VCaP (cell line): ENCODE measurements around the gene PSPN.
"Not testable (repeated sequence)": the region's sequence is repeated elsewhere in the genome, so short reads cannot be mapped to it uniquely, and the experiment has no call there.

ENCODE experiments used
- H3K27ac ChIP-seq: fragments of 450-650 bp; 2 replicates; pipeline ENCODE4 v1.5.1; 2017
- TF ChIP-seq, protein P1 (sequence below): fragments of 450-650 bp; conservative IDR thresholded peaks from 2 replicates; pipeline ENCODE4 v1.5.1; 2017; ENCODE audit warnings: mild to moderate bottlenecking, moderate library complexity

The PSPN gene

GRCh38 chr19:6412447-6413091 lies 36.8 kb upstream of the PSPN start:
- TF ChIP-seq, protein P1, sequence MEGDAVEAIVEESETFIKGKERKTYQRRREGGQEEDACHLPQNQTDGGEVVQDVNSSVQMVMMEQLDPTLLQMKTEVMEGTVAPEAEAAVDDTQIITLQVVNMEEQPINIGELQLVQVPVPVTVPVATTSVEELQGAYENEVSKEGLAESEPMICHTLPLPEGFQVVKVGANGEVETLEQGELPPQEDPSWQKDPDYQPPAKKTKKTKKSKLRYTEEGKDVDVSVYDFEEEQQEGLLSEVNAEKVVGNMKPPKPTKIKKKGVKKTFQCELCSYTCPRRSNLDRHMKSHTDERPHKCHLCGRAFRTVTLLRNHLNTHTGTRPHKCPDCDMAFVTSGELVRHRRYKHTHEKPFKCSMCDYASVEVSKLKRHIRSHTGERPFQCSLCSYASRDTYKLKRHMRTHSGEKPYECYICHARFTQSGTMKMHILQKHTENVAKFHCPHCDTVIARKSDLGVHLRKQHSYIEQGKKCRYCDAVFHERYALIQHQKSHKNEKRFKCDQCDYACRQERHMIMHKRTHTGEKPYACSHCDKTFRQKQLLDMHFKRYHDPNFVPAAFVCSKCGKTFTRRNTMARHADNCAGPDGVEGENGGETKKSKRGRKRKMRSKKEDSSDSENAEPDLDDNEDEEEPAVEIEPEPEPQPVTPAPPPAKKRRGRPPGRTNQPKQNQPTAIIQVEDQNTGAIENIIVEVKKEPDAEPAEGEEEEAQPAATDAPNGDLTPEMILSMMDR: peak; percentile 49
- no peak overlapping the region for H3K27ac ChIP-seq

DNA sequence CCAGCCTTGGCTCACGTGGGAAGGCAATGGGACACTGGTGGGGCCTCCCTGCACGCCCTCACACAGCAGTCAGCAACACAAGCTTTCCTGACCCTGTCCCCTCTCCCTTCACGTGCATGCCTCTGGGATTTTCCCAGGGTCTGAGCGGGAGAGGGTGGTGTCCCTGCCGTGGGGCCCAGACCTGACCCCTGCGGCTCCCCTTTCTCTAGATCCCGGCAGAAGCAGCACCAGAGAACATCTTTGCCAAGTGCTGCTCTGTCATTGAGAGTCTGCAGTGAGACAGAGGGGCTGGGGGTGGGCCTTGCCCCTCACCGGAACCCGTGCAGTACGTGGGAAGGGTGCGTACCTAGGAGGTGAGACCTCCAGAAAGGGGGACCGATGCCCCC lies 36.3 kb upstream of the PSPN start:
- no peak overlapping the region for H3K27ac ChIP-seq
- TF ChIP-seq, protein P1: no peak

- TF ChIP-seq, protein P1: no peak
- H3K27ac ChIP-seq: no peak overlapping the region
These were observed 33.6 kb upstream of the PSPN start for GRCh38 chr19:6409346-6409745.

DNA sequence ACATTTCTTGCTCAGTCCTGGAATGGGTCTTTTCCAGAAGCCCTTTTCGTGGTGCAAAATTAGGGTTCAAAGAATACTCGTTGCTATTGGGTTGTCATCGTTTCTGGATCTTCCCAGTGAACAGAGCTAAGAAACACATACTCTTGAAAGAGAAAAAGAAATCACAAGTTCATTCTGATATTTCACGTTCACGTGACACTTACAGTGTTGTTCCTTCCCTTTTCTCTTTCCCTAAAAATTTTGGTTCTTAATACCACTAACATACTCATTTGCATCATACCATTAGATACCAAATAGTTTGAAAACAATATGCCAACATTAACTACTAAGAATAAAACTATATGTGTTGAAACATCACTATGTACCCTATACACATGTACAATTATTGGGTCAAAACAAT lies 30.7 kb upstream of the PSPN start:
- TF ChIP-seq, protein P1: no peak
- H3K27ac ChIP-seq: no peak overlapping the region

DNA sequence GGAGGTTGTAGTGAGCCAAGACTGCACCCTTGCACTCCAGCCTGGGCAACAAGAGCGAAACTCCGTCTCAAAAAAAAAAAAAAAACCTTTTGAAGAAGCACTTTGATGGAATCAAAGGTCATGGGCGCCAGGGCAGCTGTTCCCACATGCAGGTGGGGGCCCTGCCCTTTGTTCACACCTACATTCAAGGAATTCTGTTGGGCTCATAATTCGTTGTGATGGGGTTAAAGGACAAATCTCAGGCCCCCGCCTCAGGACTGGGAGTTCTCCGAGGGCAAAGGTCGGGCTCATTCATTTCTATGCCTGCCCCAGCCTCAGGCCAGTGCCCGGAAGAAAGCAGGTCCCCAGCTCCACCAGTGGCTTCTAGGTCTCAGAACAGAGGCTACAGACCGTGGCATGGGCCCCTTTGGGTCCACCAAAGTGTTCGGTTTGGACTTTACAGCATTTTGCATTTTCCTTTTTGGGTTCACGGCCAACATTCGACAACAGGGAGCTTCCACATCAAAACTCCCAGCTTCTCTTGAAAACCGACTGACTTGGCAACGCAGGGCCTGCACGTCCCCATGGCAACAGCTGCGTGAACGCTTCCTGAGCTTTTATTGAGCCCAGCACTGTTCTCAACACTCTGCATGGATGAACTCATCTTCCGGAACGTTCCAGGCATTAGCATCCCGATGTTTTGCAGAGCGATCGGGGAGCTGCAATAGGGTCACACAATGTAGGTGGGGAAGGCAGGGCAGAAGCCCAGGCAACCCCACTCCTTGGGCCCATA lies 27.3 kb upstream of the PSPN start:
- no peak overlapping the region for H3K27ac ChIP-seq
- TF ChIP-seq, protein P1: no peak

GRCh38 chr19:6402058-6402457 lies 26.3 kb upstream of the PSPN start:
- TF ChIP-seq, protein P1: no peak

GRCh38 chr19:6400062-6400944 lies 24.6 kb upstream of the PSPN start:
- H3K27ac ChIP-seq: not testable (repeated sequence)

More at GRCh38 chr19:6402058-6402457, 26.3 kb upstream of the PSPN start:
- H3K27ac ChIP-seq: no peak overlapping the region
